ENCODE results near the gene NANOGP8.
"Not testable (repeated sequence)": the region's sequence is repeated elsewhere in the genome, so short reads cannot be mapped to it uniquely, and the experiment has no call there.

Gene NANOGP8

DNA sequence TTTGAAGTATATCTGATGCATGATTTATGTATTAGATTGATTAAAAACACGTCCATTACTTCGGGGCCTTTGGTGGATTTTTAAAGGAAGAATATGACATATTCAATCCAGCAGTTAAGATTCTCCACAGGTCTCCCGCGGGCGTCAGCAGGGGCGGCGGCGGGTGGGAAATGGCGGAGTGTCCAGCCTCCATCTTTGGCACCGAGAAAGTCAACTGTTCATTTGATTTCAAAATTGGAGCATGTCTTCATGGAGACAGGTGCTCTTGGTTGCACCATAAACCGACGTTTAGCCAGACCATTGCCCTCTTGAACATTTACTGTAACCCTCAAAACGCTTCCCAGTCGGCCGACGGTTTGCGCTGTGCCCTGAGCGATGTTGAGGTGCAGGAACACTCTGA, 7.2 kb upstream of the NANOGP8 start:
- DNase-seq: no peak

DNA sequence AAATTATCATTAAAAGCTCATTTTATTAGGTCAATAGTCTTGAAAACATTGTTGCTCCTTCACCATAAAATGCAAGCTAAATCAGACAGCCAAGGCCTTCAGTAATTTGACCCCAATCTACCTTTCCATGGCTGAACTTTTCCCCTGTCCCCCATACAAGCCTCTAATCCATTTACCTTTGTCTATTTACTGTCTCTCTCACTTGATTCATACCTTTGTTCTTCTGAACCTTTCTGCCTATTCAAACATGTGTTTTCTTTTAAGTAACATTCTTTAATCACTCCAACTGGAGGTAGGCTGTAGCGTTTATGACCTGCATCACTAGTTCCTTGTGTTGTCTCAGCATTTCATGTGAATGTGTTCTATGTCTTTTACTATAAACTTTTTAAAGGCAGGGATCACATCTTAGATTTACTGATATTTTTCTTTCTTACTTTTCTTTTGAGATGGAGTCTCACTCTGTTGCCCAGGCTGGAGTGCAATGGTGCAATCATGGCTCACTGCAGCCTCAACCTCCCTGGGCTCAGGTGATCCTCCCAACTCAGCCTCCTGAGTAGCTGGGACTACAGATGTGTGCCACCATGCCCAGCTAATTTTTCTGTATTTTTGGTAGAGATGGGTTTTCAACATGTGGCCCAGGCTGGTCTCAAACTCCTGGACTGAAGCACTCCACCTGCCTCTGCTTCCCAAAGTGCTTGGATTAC, 5.2 kb upstream of the NANOGP8 start:
- DNase-seq: no peak

DNA sequence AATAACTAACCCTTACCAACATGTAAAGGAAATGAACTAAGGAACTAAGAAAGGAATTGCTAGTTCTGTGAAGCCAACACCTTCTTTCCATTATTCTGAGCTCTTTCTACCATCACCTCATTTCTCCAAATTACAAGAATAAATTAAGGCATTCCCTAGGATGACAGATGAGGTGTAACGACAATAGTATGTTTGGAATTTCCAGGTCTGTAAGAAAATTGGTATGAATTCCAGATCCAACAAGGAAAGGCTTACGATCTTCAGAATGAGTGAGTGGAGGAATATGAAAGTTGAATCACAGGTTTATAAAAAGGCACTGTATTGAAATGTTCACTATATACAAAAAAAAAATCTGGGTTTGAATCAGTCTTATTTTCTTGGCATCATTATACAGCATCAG, 4.5 kb upstream of the NANOGP8 start:
- no peak for DNase-seq

GRCh38 chr15:35088329-35088728, 3.2 kb upstream of the NANOGP8 start:
- DNase-seq: no peak

DNA sequence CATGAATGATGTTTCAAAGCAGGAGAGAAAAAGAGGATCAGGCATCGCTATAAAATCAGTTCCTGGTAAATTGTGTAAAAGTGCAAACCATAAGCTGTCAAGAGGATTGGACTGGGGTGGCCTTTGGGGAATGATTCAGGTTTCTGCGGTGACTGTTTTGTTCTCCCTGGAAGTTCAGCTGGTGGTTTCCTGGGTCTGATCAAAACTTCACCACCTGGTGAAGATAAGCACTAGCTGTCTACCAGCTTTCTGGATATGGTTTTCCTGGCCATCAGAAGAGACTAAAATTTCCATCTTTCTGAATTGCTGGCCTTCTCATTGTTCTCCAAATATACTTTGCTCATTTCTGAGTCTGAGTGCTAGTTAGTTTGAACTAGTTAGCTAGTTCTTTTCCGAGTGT, 2.7 kb upstream of the NANOGP8 start:
- no peak for DNase-seq

- not testable (repeated sequence) for DNase-seq
Observed at GRCh38 chr15:35082371-35083348, 2.4 kb downstream of the NANOGP8 start.

DNA sequence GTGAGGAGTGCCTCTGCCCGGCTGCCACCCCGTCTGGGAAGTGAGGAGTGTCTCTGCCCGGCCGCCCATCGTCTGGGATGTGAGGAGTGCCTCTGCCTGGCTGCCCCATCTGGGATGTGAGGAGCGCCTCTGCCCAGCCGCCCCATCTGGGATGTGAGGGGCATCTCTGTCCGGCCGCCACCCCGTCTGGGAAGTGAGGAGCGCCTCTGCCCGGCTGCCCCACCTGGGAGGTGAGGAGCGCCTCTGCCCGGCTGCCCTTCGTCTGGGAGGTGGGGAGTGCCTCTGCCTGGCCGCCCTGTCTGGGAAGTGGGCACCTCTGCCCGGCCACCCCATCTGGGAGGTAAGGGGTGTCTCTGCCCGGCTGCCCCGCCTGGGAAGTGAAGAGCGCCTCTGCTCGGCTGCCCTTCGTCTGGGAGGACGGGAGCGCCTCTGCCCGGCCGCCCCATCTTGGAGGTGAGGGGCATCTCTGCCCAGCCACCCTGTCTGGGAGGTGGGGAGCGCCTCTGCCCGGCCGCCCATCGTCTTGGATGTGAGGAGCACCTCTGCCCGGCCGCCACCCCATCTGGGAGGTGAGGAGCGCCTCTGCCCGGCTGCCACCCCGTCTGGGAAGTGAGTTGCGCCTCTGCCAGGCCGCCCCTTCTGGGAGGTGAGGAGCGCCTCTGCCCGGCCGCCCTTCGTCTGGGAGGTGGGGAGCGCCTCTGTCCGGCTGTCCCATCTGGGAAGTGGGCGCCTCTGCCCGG, 3.3 kb downstream of the NANOGP8 start:
- not testable (repeated sequence) for DNase-seq

DNA sequence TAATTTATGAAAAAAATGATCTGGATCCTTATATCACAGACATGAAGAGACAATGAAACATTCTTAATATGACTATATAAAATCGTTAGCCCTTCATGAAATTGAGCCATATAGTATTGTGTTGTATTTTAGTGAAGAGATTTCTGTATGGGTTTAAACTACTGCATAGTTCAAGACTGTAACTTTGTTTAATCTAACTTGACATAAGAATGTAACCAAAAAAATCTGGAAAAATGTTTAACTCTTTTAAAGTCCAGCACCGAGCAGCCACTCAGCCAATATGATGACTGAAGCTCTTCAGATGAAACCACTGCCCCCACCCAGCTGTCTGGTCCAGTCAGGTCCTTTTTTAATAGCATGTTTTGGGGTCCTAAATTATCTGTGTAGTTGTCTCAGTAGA, 4.9 kb downstream of the NANOGP8 start:
- no peak for DNase-seq

- DNase-seq: peak in 1 of 2 experiments; percentile 21
Observed at GRCh38 chr15:35078221-35078915, 6.7 kb downstream of the NANOGP8 start.

- DNase-seq: no peak
Observed at GRCh38 chr15:35071106-35071505, 14.0 kb downstream of the NANOGP8 start.

GRCh38 chr15:35068846-35069475, 16.1 kb downstream of the NANOGP8 start:
- DNase-seq: no peak

- DNase-seq: no peak
Observed at GRCh38 chr15:35067496-35068347, 17.4 kb downstream of the NANOGP8 start.

DNA sequence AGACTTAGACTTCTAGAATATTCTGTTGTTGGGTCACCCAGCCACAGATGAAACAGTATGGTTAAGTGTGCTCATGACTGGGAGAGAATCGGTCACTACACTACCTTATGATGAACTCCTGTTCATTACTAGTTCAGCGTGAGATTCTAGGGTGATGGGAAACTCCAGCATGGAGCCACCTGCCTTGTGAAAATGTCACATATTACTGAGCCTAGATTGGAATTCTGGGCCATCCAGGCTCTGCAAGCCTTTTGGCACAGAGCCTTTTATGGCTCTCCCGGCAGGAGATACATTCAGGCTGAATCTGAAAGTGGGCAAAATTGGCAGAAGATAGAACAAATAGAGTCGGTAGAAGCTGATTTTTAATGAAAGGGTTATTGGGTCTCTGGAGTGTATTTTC, 19.0 kb downstream of the NANOGP8 start:
- no peak for DNase-seq

- DNase-seq: no peak
Observed at GRCh38 chr15:35064576-35065190, 20.4 kb downstream of the NANOGP8 start.

DNA sequence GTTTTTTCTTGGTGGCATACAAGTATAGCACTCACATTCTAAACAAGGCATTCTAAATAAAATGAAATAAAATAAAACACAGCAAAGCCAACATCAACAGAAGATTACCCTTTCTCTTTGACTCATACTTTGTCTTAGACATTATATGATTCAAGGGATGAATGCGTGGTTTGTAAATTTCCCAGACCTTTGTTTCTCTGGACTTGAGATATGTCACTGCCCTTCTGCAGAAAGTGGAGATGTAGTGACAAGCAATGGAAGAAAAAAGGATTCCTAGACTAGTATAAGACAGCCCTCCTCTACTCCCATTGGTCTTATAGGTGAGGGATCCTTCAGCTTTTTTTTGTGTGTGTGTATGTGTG, 22.4 kb downstream of the NANOGP8 start:
- DNase-seq: no peak

GRCh38 chr15:35061825-35062737, 23.0 kb downstream of the NANOGP8 start:
- DNase-seq: no peak

GRCh38 chr15:35061161-35061824, 23.8 kb downstream of the NANOGP8 start:
- DNase-seq: no peak

- DNase-seq: no peak
Observed at GRCh38 chr15:35060591-35060990, 24.5 kb downstream of the NANOGP8 start.

- no peak for DNase-seq
Observed at GRCh38 chr15:35058534-35059054, 26.5 kb downstream of the NANOGP8 start.

All from SW 1271 (cell line).